ENCODE measurements around the gene CISD1.

DNA sequence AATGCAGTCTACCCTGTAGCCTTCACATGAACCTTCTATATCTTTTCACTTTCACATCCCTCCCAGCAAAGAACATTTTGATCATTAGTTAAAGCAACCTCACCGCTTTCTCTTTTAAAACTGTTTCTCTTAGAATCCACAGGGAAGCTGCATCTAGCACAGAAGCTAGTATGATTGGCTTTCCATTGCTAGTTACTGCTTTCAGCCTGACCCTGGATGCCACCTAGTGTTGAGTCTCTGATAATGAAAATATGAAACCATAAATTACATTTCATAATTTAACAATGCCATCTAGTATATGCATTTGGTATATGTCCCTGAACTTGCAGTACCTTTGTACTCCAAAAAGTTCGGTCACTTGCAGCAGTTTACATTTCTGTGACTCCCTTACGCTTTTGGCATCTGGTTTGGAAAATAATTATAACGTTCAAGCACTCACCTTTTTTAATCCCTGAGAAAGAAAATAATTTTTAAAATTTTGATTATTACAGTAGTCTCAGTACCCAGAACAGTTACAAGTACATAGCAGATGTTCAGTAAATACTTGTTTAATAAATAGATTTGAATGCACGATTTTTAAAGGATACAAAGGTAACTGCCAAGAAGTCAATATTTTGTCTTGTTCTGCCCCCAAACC is 22.7 kb downstream of the CISD1 start:
- TF ChIP-seq, protein P1, sequence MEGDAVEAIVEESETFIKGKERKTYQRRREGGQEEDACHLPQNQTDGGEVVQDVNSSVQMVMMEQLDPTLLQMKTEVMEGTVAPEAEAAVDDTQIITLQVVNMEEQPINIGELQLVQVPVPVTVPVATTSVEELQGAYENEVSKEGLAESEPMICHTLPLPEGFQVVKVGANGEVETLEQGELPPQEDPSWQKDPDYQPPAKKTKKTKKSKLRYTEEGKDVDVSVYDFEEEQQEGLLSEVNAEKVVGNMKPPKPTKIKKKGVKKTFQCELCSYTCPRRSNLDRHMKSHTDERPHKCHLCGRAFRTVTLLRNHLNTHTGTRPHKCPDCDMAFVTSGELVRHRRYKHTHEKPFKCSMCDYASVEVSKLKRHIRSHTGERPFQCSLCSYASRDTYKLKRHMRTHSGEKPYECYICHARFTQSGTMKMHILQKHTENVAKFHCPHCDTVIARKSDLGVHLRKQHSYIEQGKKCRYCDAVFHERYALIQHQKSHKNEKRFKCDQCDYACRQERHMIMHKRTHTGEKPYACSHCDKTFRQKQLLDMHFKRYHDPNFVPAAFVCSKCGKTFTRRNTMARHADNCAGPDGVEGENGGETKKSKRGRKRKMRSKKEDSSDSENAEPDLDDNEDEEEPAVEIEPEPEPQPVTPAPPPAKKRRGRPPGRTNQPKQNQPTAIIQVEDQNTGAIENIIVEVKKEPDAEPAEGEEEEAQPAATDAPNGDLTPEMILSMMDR (IDR thresholded peaks at IDR 0.05): peak; percentile 47 to 69 (median 66)
- no peak for TF ChIP-seq POLR2A (IDR thresholded peaks at IDR 0.05)
- TF ChIP-seq EP300 (IDR thresholded peaks at IDR 0.05): no peak
